Measurements from ENCODE around the gene INTS13. TPM values are rescaled to one million over a fixed set of nuclear protein-coding genes. Genes with fewer than 3 reads are reported as not detected.
"Not testable (repeated sequence)": the region's sequence is repeated elsewhere in the genome, so short reads cannot be mapped to it uniquely, and the experiment has no call there.

The INTS13 gene
- total and polyA plus RNA-seq, 8 donors = 17.1 to 37.0 (median 31.6) TPM

DNA sequence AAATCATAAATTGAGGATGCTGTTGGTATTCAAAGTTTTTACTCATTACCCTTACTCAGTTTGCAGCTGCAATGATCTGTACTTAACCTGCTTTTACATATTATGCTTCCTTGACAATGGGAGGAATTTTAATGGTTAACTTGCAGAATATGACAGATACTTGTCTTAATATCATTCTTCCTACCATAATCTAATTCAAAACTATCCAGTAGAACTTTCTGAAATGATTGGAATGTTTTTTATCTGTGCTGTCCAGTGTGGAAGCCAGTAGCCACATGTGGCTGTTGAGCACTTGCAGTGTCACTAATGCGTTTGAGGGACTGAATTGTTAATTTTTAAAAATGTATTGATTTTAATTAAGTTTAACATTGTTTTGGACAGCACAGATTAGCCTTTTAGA is 24.0 kb upstream of the INTS13 start:
- Histone ChIP-seq H3K27me3 (no peaks in the 10 kb centered on the region), H3K4me1 (no peaks in the 10 kb centered on the region), H3K4me3 (no peak overlapping the region), H3K9me3 (no peaks in the 10 kb centered on the region), H3K27ac (no peak overlapping the region), H3K36me3 (peaks cover 0 to 67% of the 10 kb centered on the region in 2 donors)
- no peak for ATAC-seq
- intact Hi-C loops (cut with DNase I) = no loop called here
- TF ChIP-seq, protein P1, sequence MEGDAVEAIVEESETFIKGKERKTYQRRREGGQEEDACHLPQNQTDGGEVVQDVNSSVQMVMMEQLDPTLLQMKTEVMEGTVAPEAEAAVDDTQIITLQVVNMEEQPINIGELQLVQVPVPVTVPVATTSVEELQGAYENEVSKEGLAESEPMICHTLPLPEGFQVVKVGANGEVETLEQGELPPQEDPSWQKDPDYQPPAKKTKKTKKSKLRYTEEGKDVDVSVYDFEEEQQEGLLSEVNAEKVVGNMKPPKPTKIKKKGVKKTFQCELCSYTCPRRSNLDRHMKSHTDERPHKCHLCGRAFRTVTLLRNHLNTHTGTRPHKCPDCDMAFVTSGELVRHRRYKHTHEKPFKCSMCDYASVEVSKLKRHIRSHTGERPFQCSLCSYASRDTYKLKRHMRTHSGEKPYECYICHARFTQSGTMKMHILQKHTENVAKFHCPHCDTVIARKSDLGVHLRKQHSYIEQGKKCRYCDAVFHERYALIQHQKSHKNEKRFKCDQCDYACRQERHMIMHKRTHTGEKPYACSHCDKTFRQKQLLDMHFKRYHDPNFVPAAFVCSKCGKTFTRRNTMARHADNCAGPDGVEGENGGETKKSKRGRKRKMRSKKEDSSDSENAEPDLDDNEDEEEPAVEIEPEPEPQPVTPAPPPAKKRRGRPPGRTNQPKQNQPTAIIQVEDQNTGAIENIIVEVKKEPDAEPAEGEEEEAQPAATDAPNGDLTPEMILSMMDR (IDR thresholded peaks at IDR 0.05) = no peak
- DNase-seq = no peak

DNA sequence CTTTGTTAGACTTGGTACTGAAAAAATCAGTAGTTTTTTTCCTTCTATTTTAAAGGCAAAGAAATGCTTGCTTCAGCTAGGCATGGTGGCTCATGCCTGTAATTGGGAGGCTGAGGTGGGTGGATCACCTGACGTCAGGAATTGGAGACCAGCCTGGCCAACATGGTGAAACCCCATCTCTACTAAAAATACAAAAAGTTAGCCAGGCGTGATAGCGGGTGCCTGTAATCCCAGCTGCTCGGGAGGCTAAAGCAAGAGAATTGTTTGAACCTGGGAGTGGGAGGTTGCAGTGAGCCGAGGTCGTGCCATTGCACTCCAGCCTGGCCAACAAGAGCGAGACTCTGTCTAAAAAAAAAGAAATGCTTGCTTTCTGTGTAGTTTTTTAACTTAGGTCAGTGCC is 23.6 kb upstream of the INTS13 start:
- DNase-seq; ATAC-seq; H3K9me3 ChIP-seq; H3K4me1 ChIP-seq; H3K27ac ChIP-seq; H3K4me3 ChIP-seq; intact Hi-C loops (cut with DNase I); H3K27me3 ChIP-seq: not testable (repeated sequence)
- peaks cover 0 to 69% of the 10 kb centered on the region in 2 donors for H3K36me3 ChIP-seq

- H3K9me3 ChIP-seq = peaks cover 0 to 3% of the 10 kb centered on the region in 2 donors
- intact Hi-C loops (cut with DNase I) = no loop called here
- TF ChIP-seq, protein P1 (IDR thresholded peaks at IDR 0.05) = no peak
- ATAC-seq = peak; percentile 49
- H3K27ac ChIP-seq = peak overlapping the region in 1 of 2 donors; percentile 80
- H3K36me3 ChIP-seq = peaks cover 0 to 35% of the 10 kb centered on the region in 2 donors
- H3K4me1 ChIP-seq = peaks cover 0 to 42% of the 10 kb centered on the region in 2 donors
- DNase-seq = no peak
- no peak overlapping the region for H3K4me3 ChIP-seq
- H3K27me3 ChIP-seq = no peaks in the 10 kb centered on the region
Measured at GRCh38 chr12:26954027-26954426, 16.2 kb upstream of the INTS13 start.

DNA sequence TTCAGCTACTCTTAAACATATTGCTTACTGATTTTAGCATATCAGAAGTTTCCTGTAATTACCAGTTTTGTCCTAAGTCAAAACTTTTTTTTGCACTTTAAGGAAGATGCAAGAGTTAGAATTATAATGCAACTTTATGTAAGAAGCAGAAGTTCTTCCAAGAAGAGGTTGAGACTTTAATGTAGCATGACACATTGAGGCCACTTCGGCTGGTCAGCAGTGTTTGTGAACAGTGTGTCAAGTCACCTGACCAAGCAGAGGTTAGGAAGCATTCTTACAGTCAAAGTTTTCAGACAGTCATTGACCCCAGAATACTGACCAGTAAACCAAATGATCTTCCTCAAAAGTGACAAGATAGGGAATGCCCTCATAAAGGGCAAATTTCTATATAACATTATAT is 15.7 kb upstream of the INTS13 start:
- Histone ChIP-seq H3K4me3 (no peak overlapping the region), H3K27me3 (no peaks in the 10 kb centered on the region), H3K9me3 (peaks cover 0 to 9% of the 10 kb centered on the region in 2 donors), H3K4me1 (peaks cover 0 to 42% of the 10 kb centered on the region in 2 donors), H3K27ac (peak overlapping the region in 1 of 2 donors; percentile 80), H3K36me3 (peaks cover 0 to 31% of the 10 kb centered on the region in 2 donors)
- ATAC-seq (peak; percentile 94), DNase-seq (peak in 1 of 4 donors; percentile 57)
- intact Hi-C loops (cut with DNase I) = no loop called here
- TF ChIP-seq, protein P1 (IDR thresholded peaks at IDR 0.05) = no peak

DNA sequence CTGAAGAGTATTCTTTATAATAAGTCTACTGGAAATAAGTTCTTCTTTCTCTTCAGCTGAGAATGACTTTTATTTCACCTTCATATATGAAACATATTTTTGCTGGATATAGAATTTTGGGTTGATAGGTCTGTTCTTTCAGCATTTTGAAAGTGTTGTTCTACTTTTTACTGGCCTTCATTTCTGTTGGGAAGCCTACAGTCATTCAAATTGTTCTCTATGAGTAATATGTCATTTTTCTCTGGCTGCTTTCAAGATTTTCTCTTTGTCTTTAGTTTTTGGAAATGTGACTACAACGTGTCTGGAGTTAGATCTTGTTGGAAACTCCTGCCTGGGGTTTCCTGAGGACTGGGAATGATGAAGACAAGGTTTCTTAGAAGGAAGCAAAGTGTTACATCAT is 10.5 kb upstream of the INTS13 start:
- H3K9me3 ChIP-seq = peaks cover 0 to 16% of the 10 kb centered on the region in 2 donors
- ATAC-seq = no peak
- no peak overlapping the region for H3K27ac ChIP-seq
- peaks cover 0 to 6% of the 10 kb centered on the region in 2 donors for H3K36me3 ChIP-seq
- no peak overlapping the region for H3K4me3 ChIP-seq
- H3K27me3 ChIP-seq = no peaks in the 10 kb centered on the region
- TF ChIP-seq, protein P1 (IDR thresholded peaks at IDR 0.05) = no peak
- intact Hi-C loops (cut with DNase I) = no loop called here
- peaks cover 0 to 41% of the 10 kb centered on the region in 2 donors for H3K4me1 ChIP-seq
- no peak for DNase-seq

GRCh38 chr12:26941215-26941594 is 3.4 kb upstream of the INTS13 start:
- DNase-seq = no peak
- ATAC-seq = no peak

More at GRCh38 chr12:26941215-26941594, 3.4 kb upstream of the INTS13 start:
- intact Hi-C loops (cut with DNase I) = no loop called here
- Histone ChIP-seq H3K27me3 (no peaks in the 10 kb centered on the region), H3K36me3 (no peaks in the 10 kb centered on the region), H3K9me3 (no peaks in the 10 kb centered on the region), H3K4me1 (peaks cover 19 to 60% of the 10 kb centered on the region in 2 donors), H3K27ac (peak overlapping the region in 1 of 2 donors; percentile 3), H3K4me3 (no peak overlapping the region)
- TF ChIP-seq, protein P1 (IDR thresholded peaks at IDR 0.05) = no peak
